IPS DF 6.9 (cell line): ENCODE results near the gene FBN1.

Experiments used
- DNase-seq: peaks from one replicate; pipeline ENCODE4 v3.0.0-alpha.2; 2013; ENCODE audit warnings: low read depth, low spot score
- H3K27ac ChIP-seq: one replicate; pipeline ENCODE4 v1.5.1; 2013; ENCODE audit warnings: low read length, control low read depth
- H3K27me3 ChIP-seq: 2 replicates; pipeline ENCODE4 v1.6.1; 2013; ENCODE audit warnings: mild to moderate bottlenecking, low read length; ENCODE audit not compliant: control insufficient read depth, insufficient read depth
- H3K36me3 ChIP-seq: 2 replicates; pipeline ENCODE4 v1.6.1; 2013; ENCODE audit warnings: low read length; ENCODE audit not compliant: control insufficient read depth, insufficient read depth
- H3K4me1 ChIP-seq: 2 replicates; pipeline ENCODE4 v1.6.1; 2013; ENCODE audit warnings: low read length; ENCODE audit not compliant: control insufficient read depth, insufficient read depth
- H3K4me3 ChIP-seq: 2 replicates; pipeline ENCODE4 v1.5.1; 2013; ENCODE audit warnings: mild to moderate bottlenecking, low read length
- H3K9me3 ChIP-seq: 2 replicates; pipeline ENCODE4 v1.6.1; 2013; ENCODE audit warnings: low read length, inconsistent platforms; ENCODE audit not compliant: control insufficient read depth, insufficient read depth
- WGBS: extraction: QIAGEN DNeasy Blood & Tissue Kit; methylation state at CpG from one replicate; pipeline ENCODE4 v1.1.7; 2013; ENCODE audit warnings: mixed read lengths, missing lambda C conversion rate; ENCODE audit not compliant: insufficient read length, insufficient coverage; 5-methylcytosine and 5-hydroxymethylcytosine counted together

FBN1 gene

DNA sequence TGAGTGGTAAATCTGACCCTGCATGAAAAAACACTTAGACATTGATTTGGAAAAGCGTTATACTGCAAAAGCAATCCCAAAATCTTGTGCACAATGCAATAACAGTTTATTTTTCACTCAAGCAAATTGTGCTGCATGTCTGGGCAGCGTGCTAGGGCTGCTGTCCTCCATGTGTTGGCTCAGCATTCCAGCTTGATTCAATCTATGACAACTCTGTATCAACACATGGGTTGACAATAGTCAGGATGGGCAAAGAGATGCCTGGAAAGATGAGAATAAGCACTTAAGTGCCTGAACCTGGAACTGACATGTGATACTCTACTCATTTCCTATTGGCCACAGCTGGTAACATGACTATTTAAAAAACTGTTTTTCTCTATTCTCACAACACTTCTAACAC, 262.5 kb downstream of the FBN1 start:
- Histone ChIP-seq H3K4me1 (no peaks in the 10 kb centered on the region), H3K27me3 (no peaks in the 10 kb centered on the region), H3K27ac (no peak overlapping the region), H3K9me3 (no peaks in the 10 kb centered on the region), H3K4me3 (no peak overlapping the region), H3K36me3 (no peaks in the 10 kb centered on the region)
- no peak for DNase-seq
- no CpG with 5 or more reads among the region's 2 CpGs for WGBS

- Histone ChIP-seq H3K36me3 (no peaks in the 10 kb centered on the region), H3K9me3 (no peaks in the 10 kb centered on the region), H3K27me3 (no peaks in the 10 kb centered on the region), H3K27ac (no peak overlapping the region), H3K4me3 (no peak overlapping the region), H3K4me1 (no peaks in the 10 kb centered on the region)
- no CpG with 5 or more reads among the region's 4 CpGs for WGBS
- no peak for DNase-seq
Measured at GRCh38 chr15:48381861-48382260, 263.6 kb downstream of the FBN1 start.

GRCh38 chr15:48380198-48380597, 265.3 kb downstream of the FBN1 start:
- no peak for DNase-seq
- no peak overlapping the region for H3K27ac ChIP-seq
- no peaks in the 10 kb centered on the region for H3K4me1 ChIP-seq
- no peaks in the 10 kb centered on the region for H3K36me3 ChIP-seq
- H3K9me3 ChIP-seq, result no peaks in the 10 kb centered on the region
- no peaks in the 10 kb centered on the region for H3K27me3 ChIP-seq
- no peak overlapping the region for H3K4me3 ChIP-seq
- WGBS, result no CpG with 5 or more reads among the region's 4 CpGs

GRCh38 chr15:48375767-48376166, 269.7 kb downstream of the FBN1 start:
- no peaks in the 10 kb centered on the region for H3K9me3 ChIP-seq
- no CpG with 5 or more reads among the region's 2 CpGs for WGBS
- no peaks in the 10 kb centered on the region for H3K4me1 ChIP-seq
- no peaks in the 10 kb centered on the region for H3K27me3 ChIP-seq
- no peak overlapping the region for H3K27ac ChIP-seq
- H3K36me3 ChIP-seq, result no peaks in the 10 kb centered on the region
- DNase-seq, result no peak
- H3K4me3 ChIP-seq, result no peak overlapping the region

GRCh38 chr15:48374472-48374871, 271.0 kb downstream of the FBN1 start:
- WGBS, result no CpG with 5 or more reads among the region's 3 CpGs
- no peak overlapping the region for H3K4me3 ChIP-seq
- no peaks in the 10 kb centered on the region for H3K9me3 ChIP-seq
- no peak for DNase-seq
- H3K27me3 ChIP-seq, result no peaks in the 10 kb centered on the region
- no peaks in the 10 kb centered on the region for H3K4me1 ChIP-seq
- no peak overlapping the region for H3K27ac ChIP-seq
- no peaks in the 10 kb centered on the region for H3K36me3 ChIP-seq

- Histone ChIP-seq H3K4me1 (no peaks in the 10 kb centered on the region), H3K36me3 (no peaks in the 10 kb centered on the region), H3K27me3 (no peaks in the 10 kb centered on the region), H3K27ac (no peak overlapping the region), H3K9me3 (no peaks in the 10 kb centered on the region), H3K4me3 (no peak overlapping the region)
- no peak for DNase-seq
- WGBS, result no CpG with 5 or more reads among the region's 10 CpGs
Measured at GRCh38 chr15:48373821-48374451, 271.6 kb downstream of the FBN1 start.

GRCh38 chr15:48371961-48372360, 273.5 kb downstream of the FBN1 start:
- no peak for DNase-seq
- Histone ChIP-seq H3K4me1 (no peaks in the 10 kb centered on the region), H3K9me3 (no peaks in the 10 kb centered on the region), H3K36me3 (no peaks in the 10 kb centered on the region), H3K27ac (no peak overlapping the region), H3K4me3 (no peak overlapping the region), H3K27me3 (no peaks in the 10 kb centered on the region)
- WGBS, result no CpG with 5 or more reads among the region's 2 CpGs

GRCh38 chr15:48371550-48371949, 274.0 kb downstream of the FBN1 start:
- no CpG with 5 or more reads among the region's 2 CpGs for WGBS
- Histone ChIP-seq H3K36me3 (no peaks in the 10 kb centered on the region), H3K9me3 (no peaks in the 10 kb centered on the region), H3K4me1 (no peaks in the 10 kb centered on the region), H3K27ac (no peak overlapping the region), H3K27me3 (no peaks in the 10 kb centered on the region), H3K4me3 (no peak overlapping the region)
- no peak for DNase-seq

- DNase-seq, result no peak
- no CpG with 5 or more reads among the region's 3 CpGs for WGBS
- Histone ChIP-seq H3K4me1 (no peaks in the 10 kb centered on the region), H3K4me3 (no peak overlapping the region), H3K27ac (no peak overlapping the region), H3K36me3 (no peaks in the 10 kb centered on the region), H3K27me3 (no peaks in the 10 kb centered on the region), H3K9me3 (no peaks in the 10 kb centered on the region)
Measured at GRCh38 chr15:48370460-48370859, 275.0 kb downstream of the FBN1 start.

- whole genome bisulfite sequencing, result 100% methylated on average over 1 of the region's 3 CpGs
- no peaks in the 10 kb centered on the region for H3K27me3 ChIP-seq
- no peaks in the 10 kb centered on the region for H3K36me3 ChIP-seq
- H3K4me3 ChIP-seq, result no peak overlapping the region
- DNase-seq, result no peak
- no peaks in the 10 kb centered on the region for H3K9me3 ChIP-seq
- H3K4me1 ChIP-seq, result no peaks in the 10 kb centered on the region
- no peak overlapping the region for H3K27ac ChIP-seq
Measured at GRCh38 chr15:48367483-48367882, 278.0 kb downstream of the FBN1 start.

GRCh38 chr15:48366584-48367312, 278.8 kb downstream of the FBN1 start:
- WGBS, result no CpG with 5 or more reads among the region's 4 CpGs
- no peaks in the 10 kb centered on the region for H3K4me1 ChIP-seq
- no peak for DNase-seq
- no peak overlapping the region for H3K27ac ChIP-seq
- H3K9me3 ChIP-seq, result no peaks in the 10 kb centered on the region
- no peaks in the 10 kb centered on the region for H3K36me3 ChIP-seq
- no peak overlapping the region for H3K4me3 ChIP-seq
- no peaks in the 10 kb centered on the region for H3K27me3 ChIP-seq
